Prostate gland (tissue), 2 donors: ENCODE measurements around the gene RRP7A.
"Not testable (repeated sequence)": the region's sequence is repeated elsewhere in the genome, so short reads cannot be mapped to it uniquely, and the experiment has no call there.

ENCODE experiments used
- POLR2A ChIP-seq: fragments of 450-650 bp; IDR thresholded peaks from one replicate; pipeline ENCODE4 v1.6.1; 2016; ENCODE audit warnings: antibody characterized with exemption, mild to moderate bottlenecking
- TF ChIP-seq, protein P1 (sequence below), 4 experiments: fragments of 200-600 bp in 2 of 4; fragments of 450-650 bp in 2 of 4; sonication (generic) in 2 of 4; IDR thresholded peaks; 1 replicate in 3 of 4; 2 replicates in 1 of 4; pipeline ENCODE4 v1.5.1; 2016 to 2019; ENCODE audit warnings: antibody characterized with exemption in 4 of 4, mild to moderate bottlenecking in 2 of 4, moderate library complexity in 2 of 4

DNA sequence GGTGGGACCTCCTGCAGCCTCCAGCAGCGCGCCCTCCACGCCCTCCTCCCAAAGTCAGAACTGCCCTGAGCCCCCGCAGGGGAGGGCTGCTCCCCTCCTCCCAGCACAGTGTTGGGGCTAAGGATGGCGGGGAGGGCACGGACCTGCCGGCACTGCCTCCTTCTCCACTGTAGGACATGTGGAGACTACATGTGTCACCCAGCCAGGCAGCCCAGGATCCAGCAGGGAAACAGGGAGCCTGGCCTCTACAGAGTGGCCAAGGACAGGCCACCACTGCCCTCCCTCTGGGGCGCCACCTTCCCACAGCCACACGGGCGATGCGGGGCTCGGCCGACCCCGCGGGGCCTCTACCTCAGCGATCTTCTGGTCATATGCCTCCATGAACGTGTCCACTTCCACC is 5.3 kb downstream of the RRP7A start:
- TF ChIP-seq, protein P1, sequence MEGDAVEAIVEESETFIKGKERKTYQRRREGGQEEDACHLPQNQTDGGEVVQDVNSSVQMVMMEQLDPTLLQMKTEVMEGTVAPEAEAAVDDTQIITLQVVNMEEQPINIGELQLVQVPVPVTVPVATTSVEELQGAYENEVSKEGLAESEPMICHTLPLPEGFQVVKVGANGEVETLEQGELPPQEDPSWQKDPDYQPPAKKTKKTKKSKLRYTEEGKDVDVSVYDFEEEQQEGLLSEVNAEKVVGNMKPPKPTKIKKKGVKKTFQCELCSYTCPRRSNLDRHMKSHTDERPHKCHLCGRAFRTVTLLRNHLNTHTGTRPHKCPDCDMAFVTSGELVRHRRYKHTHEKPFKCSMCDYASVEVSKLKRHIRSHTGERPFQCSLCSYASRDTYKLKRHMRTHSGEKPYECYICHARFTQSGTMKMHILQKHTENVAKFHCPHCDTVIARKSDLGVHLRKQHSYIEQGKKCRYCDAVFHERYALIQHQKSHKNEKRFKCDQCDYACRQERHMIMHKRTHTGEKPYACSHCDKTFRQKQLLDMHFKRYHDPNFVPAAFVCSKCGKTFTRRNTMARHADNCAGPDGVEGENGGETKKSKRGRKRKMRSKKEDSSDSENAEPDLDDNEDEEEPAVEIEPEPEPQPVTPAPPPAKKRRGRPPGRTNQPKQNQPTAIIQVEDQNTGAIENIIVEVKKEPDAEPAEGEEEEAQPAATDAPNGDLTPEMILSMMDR (IDR thresholded peaks at IDR 0.05), result not testable (repeated sequence)
- not testable (repeated sequence) for TF ChIP-seq POLR2A
